Measurements from ENCODE around the gene ZWILCH. TPM values are rescaled to one million over a fixed set of nuclear protein-coding genes. Genes with fewer than 3 reads are reported as not detected.
"Not testable (repeated sequence)": the region's sequence is repeated elsewhere in the genome, so short reads cannot be mapped to it uniquely, and the experiment has no call there.

Gene ZWILCH
- total RNA-seq, 2 experiments from 2014 or later: 28.9 to 30.0 TPM

- no peak for DNase-seq
- ChIA-PET POLR2A (no interaction called here), CTCF (interaction anchor here (1.0 to 1.5 kb wide), 2 partner anchors 14 to 23 kb away, joined by 3 to 5 read pairs; no protein-coding TSS in a partner anchor)
- no peak overlapping the region for H3K4me3 Mint-ChIP-seq
- H3K27ac Mint-ChIP-seq: no peak overlapping the region
- H3K4me1 Mint-ChIP-seq: peaks cover 12% of the 10 kb centered on the region
- peaks cover under 1% of the 10 kb centered on the region for H3K27me3 Mint-ChIP-seq
- H3K36me3 Mint-ChIP-seq (ENCODE audit: low read depth): no peaks in the 10 kb centered on the region
- no peaks in the 10 kb centered on the region for H3K9me3 Mint-ChIP-seq
Measured at GRCh38 chr15:66580643-66581042, 75.5 kb downstream of the ZWILCH start.

GRCh38 chr15:66581972-66582537 lies 76.9 kb downstream of the ZWILCH start:
- Mint-ChIP-seq H3K27me3 (peaks cover 2% of the 10 kb centered on the region), H3K36me3 (ENCODE audit: low read depth) (no peaks in the 10 kb centered on the region)
- POLR2A ChIA-PET: no interaction called here

GRCh38 chr15:66586155-66586976 lies 81.2 kb downstream of the ZWILCH start:
- H3K27ac Mint-ChIP-seq: no peak overlapping the region
- H3K9me3 Mint-ChIP-seq: no peaks in the 10 kb centered on the region
- no peak for DNase-seq
- H3K27me3 Mint-ChIP-seq: peaks cover 10% of the 10 kb centered on the region
- H3K4me1 Mint-ChIP-seq: no peaks in the 10 kb centered on the region
- ChIA-PET CTCF (no interaction called here), POLR2A (no interaction called here)
- H3K36me3 Mint-ChIP-seq (ENCODE audit: low read depth): no peaks in the 10 kb centered on the region
- H3K4me3 Mint-ChIP-seq: no peak overlapping the region

More at GRCh38 chr15:66581972-66582537, 76.9 kb downstream of the ZWILCH start:
- Mint-ChIP-seq H3K4me1 (peaks cover 12% of the 10 kb centered on the region), H3K9me3 (no peaks in the 10 kb centered on the region), H3K4me3 (no peak overlapping the region), H3K27ac (no peak overlapping the region)
- CTCF ChIA-PET: no interaction called here
- no peak for DNase-seq

- Mint-ChIP-seq H3K27me3 (peaks cover 10% of the 10 kb centered on the region), H3K27ac (no peak overlapping the region), H3K36me3 (ENCODE audit: low read depth) (no peaks in the 10 kb centered on the region), H3K4me1 (no peaks in the 10 kb centered on the region), H3K4me3 (no peak overlapping the region), H3K9me3 (no peaks in the 10 kb centered on the region)
- ChIA-PET CTCF (no interaction called here), POLR2A (no interaction called here)
- DNase-seq: no peak
Measured at GRCh38 chr15:66587020-66587419, 81.9 kb downstream of the ZWILCH start.

- Mint-ChIP-seq H3K4me1 (no peaks in the 10 kb centered on the region), H3K27ac (no peak overlapping the region), H3K36me3 (ENCODE audit: low read depth) (no peaks in the 10 kb centered on the region), H3K9me3 (no peaks in the 10 kb centered on the region), H3K4me3 (no peak overlapping the region), H3K27me3 (peaks cover 10% of the 10 kb centered on the region)
- ChIA-PET POLR2A (no interaction called here), CTCF (no interaction called here)
- DNase-seq: no peak
Measured at GRCh38 chr15:66587749-66588148, 82.6 kb downstream of the ZWILCH start.

GRCh38 chr15:66588537-66588936 lies 83.4 kb downstream of the ZWILCH start:
- H3K4me3 Mint-ChIP-seq: no peak overlapping the region
- ChIA-PET CTCF (no interaction called here), POLR2A (no interaction called here)

GRCh38 chr15:66588971-66589370 lies 83.8 kb downstream of the ZWILCH start:
- no peak overlapping the region for H3K27ac Mint-ChIP-seq
- H3K9me3 Mint-ChIP-seq: no peaks in the 10 kb centered on the region
- no peaks in the 10 kb centered on the region for H3K36me3 Mint-ChIP-seq (ENCODE audit: low read depth)
- H3K4me1 Mint-ChIP-seq: no peaks in the 10 kb centered on the region
- ChIA-PET POLR2A (no interaction called here), CTCF (no interaction called here)
- peaks cover 10% of the 10 kb centered on the region for H3K27me3 Mint-ChIP-seq
- no peak for DNase-seq
- no peak overlapping the region for H3K4me3 Mint-ChIP-seq

More at GRCh38 chr15:66588537-66588936, 83.4 kb downstream of the ZWILCH start:
- DNase-seq: no peak
- no peaks in the 10 kb centered on the region for H3K4me1 Mint-ChIP-seq
- H3K27me3 Mint-ChIP-seq: peaks cover 10% of the 10 kb centered on the region
- no peaks in the 10 kb centered on the region for H3K36me3 Mint-ChIP-seq (ENCODE audit: low read depth)
- no peak overlapping the region for H3K27ac Mint-ChIP-seq
- H3K9me3 Mint-ChIP-seq: no peaks in the 10 kb centered on the region

- CTCF ChIA-PET: interaction anchor here (1.2 kb wide), 1 partner anchor 13 kb away, joined by 3 read pairs; no protein-coding TSS in a partner anchor
- H3K36me3 Mint-ChIP-seq (ENCODE audit: low read depth); POLR2A ChIA-PET: not testable (repeated sequence)
Measured at GRCh38 chr15:66589429-66589828, 84.3 kb downstream of the ZWILCH start.

GRCh38 chr15:66590435-66590834 lies 85.3 kb downstream of the ZWILCH start:
- Mint-ChIP-seq H3K27me3 (peaks cover 15% of the 10 kb centered on the region), H3K4me1 (no peaks in the 10 kb centered on the region), H3K27ac (no peak overlapping the region), H3K9me3 (no peaks in the 10 kb centered on the region), H3K4me3 (no peak overlapping the region), H3K36me3 (ENCODE audit: low read depth) (no peaks in the 10 kb centered on the region)
- POLR2A ChIA-PET: no interaction called here
- CTCF ChIA-PET: interaction anchor here (1.2 kb wide), 1 partner anchor 12 kb away, joined by 3 read pairs; no protein-coding TSS in a partner anchor
- no peak for DNase-seq

More at GRCh38 chr15:66589429-66589828, 84.3 kb downstream of the ZWILCH start:
- not testable (repeated sequence) for H3K27ac Mint-ChIP-seq, H3K9me3 Mint-ChIP-seq, H3K4me3 Mint-ChIP-seq, H3K27me3 Mint-ChIP-seq, DNase-seq, H3K4me1 Mint-ChIP-seq

- Mint-ChIP-seq H3K27ac (no peak overlapping the region), H3K36me3 (ENCODE audit: low read depth) (no peaks in the 10 kb centered on the region), H3K9me3 (no peaks in the 10 kb centered on the region), H3K4me1 (no peaks in the 10 kb centered on the region), H3K27me3 (peaks cover 12% of the 10 kb centered on the region), H3K4me3 (no peak overlapping the region)
- no peak for DNase-seq
- ChIA-PET POLR2A (no interaction called here), CTCF (no interaction called here)
Measured at GRCh38 chr15:66591322-66591862, 86.3 kb downstream of the ZWILCH start.

- no peaks in the 10 kb centered on the region for H3K4me1 Mint-ChIP-seq
Measured at GRCh38 chr15:66592505-66593218, 87.5 kb downstream of the ZWILCH start.

GRCh38 chr15:66593219-66593780 lies 88.2 kb downstream of the ZWILCH start:
- H3K36me3 Mint-ChIP-seq (ENCODE audit: low read depth): no peaks in the 10 kb centered on the region
- peaks cover 4% of the 10 kb centered on the region for H3K4me1 Mint-ChIP-seq
- peaks cover 5% of the 10 kb centered on the region for H3K27me3 Mint-ChIP-seq
- ChIA-PET POLR2A (no interaction called here), CTCF (interaction anchor here (0.5 kb wide), 1 partner anchor 734 kb away, joined by 3 read pairs; no protein-coding TSS in a partner anchor)
- no peak overlapping the region for H3K27ac Mint-ChIP-seq
- no peak overlapping the region for H3K4me3 Mint-ChIP-seq
- DNase-seq: no peak
- no peaks in the 10 kb centered on the region for H3K9me3 Mint-ChIP-seq

More at GRCh38 chr15:66592505-66593218, 87.5 kb downstream of the ZWILCH start:
- ChIA-PET POLR2A (no interaction called here), CTCF (interaction anchor here (0.5 kb wide), 1 partner anchor 734 kb away, joined by 3 read pairs; no protein-coding TSS in a partner anchor)
- Mint-ChIP-seq H3K9me3 (no peaks in the 10 kb centered on the region), H3K27me3 (peaks cover 9% of the 10 kb centered on the region), H3K36me3 (ENCODE audit: low read depth) (no peaks in the 10 kb centered on the region), H3K4me3 (no peak overlapping the region), H3K27ac (no peak overlapping the region)
- DNase-seq: no peak

GRCh38 chr15:66594344-66594743 lies 89.2 kb downstream of the ZWILCH start:
- Mint-ChIP-seq H3K4me1 (peaks cover 7% of the 10 kb centered on the region), H3K36me3 (ENCODE audit: low read depth) (no peaks in the 10 kb centered on the region), H3K4me3 (no peak overlapping the region), H3K27ac (no peak overlapping the region), H3K9me3 (no peaks in the 10 kb centered on the region), H3K27me3 (peaks cover 5% of the 10 kb centered on the region)
- POLR2A ChIA-PET: no interaction called here
- DNase-seq: no peak
- CTCF ChIA-PET: interaction anchor here (0.6 kb wide), 1 partner anchor 1206 kb away, joined by 3 read pairs; no protein-coding TSS in a partner anchor
